HCT116 (cell line): ENCODE data around the gene OXTR. TPM values are rescaled to one million over a fixed set of nuclear protein-coding genes. Genes with fewer than 3 reads are reported as not detected.

Source experiments
- ATAC-seq: fragments of 200-7000 bp; cut with Tn5 transposase; 2 replicates; pipeline ENCODE4 v1.9.1; 2020; ENCODE audit warnings: mild to moderate bottlenecking, moderate library complexity
- BruUV-seq: library from RNA; stranded (reverse); fragments of 400-500 nt; replicated peaks from 2 replicates; lab custom pipeline; 2021; lab: Mats Ljungman, UMichigan
- CTCF ChIA-PET: fragments of 300-600 bp; sonication (Branson Sonifier 250); formaldehyde crosslinking; loops from one replicate; lab custom pipeline; 2021; ENCODE audit warnings: antibody characterized with exemption; lab: Charles Lee
- POLR2A ChIA-PET: fragments of 300-600, 350-600 bp; sonication (Branson Sonifier 250); formaldehyde crosslinking; loops from one replicate; lab custom pipeline; 2021; ENCODE audit warnings: antibody characterized with exemption; lab: Charles Lee
- RAD21 ChIA-PET, 2 experiments: fragments of 300-600 bp; sonication (Branson Sonifier 250); formaldehyde crosslinking; loops; one replicate each; lab custom pipeline; 2023; ENCODE audit warnings: low total read pairs in 2 of 2; ENCODE audit not compliant: uncharacterized antibody in 2 of 2, unreplicated experiment in 2 of 2, low non-redundant PET in 1 of 2; lab: Charles Lee
- DNase-seq: peaks from one replicate; pipeline ENCODE4 v3.0.0-alpha.2; 2010; ENCODE audit warnings: low read depth, low spot score
- H2AFZ ChIP-seq: fragments of 200-600 bp; shearing (Covaris generic), sonication (generic); 2 replicates; pipeline ENCODE4 v1.6.1; 2017; ENCODE audit warnings: low read depth, mixed run types, mixed read lengths, antibody characterized with exemption, low read length; ENCODE audit not compliant: poor library complexity, severe bottlenecking
- H3K27ac ChIP-seq: 2 replicates; pipeline ENCODE4 v1.5.1; 2012; ENCODE audit warnings: low read depth, low read length
- H3K27me3 ChIP-seq: fragments of 200-600 bp; sonication (generic); 2 replicates; pipeline ENCODE4 v1.6.1; 2016; ENCODE audit warnings: mixed run types, low read length, mixed read lengths; ENCODE audit not compliant: insufficient read depth
- H3K36me3 ChIP-seq, 2 experiments: fragments of 200-500 bp in 1 of 2; fragments of 200-600 bp in 1 of 2; sonication (Bioruptor generic) in 1 of 2; sonication (generic) in 1 of 2; 2 replicates each; pipeline versions ENCODE4 v1.5.1 to v1.6.1; 2014 to 2016; ENCODE audit warnings: low read length in 2 of 2, inconsistent platforms in 1 of 2, mixed read lengths in 1 of 2, mixed run types in 1 of 2; ENCODE audit not compliant: insufficient read depth in 2 of 2, control insufficient read depth in 1 of 2
- H3K4me1 ChIP-seq, 2 experiments: fragments of 200-600 bp in 1 of 2; sonication (generic) in 1 of 2; 2 replicates each; pipeline versions ENCODE4 v1.5.1 to v1.6.1; 2012 to 2017; ENCODE audit warnings: low read length in 2 of 2, inconsistent platforms in 1 of 2, mild to moderate bottlenecking in 1 of 2, mixed read lengths in 1 of 2, mixed run types in 1 of 2, moderate library complexity in 1 of 2; ENCODE audit not compliant: insufficient read depth in 2 of 2, control insufficient read depth in 1 of 2
- H3K4me2 ChIP-seq: fragments of 200-600 bp; sonication (generic); 2 replicates; pipeline ENCODE4 v1.6.1; 2017; ENCODE audit warnings: mixed run types, low read length, mixed read lengths
- H3K4me3 ChIP-seq, 2 experiments: fragments of 200-600 bp in 1 of 2; sonication (generic) in 1 of 2; replicated peaks in 1 of 2; 2 replicates each; pipeline ENCODE4 v1.5.1; 2011 to 2016; ENCODE audit warnings: low read length in 2 of 2, control low read depth in 1 of 2, low read depth in 1 of 2, mild to moderate bottlenecking in 1 of 2, mixed read lengths in 1 of 2, mixed run types in 1 of 2
- H3K79me2 ChIP-seq: fragments of 200-600 bp; sonication (generic); 2 replicates; pipeline ENCODE4 v1.6.1; 2017; ENCODE audit warnings: mild to moderate bottlenecking, mixed run types, low read length, moderate library complexity, mixed read lengths; ENCODE audit not compliant: insufficient read depth
- H3K9ac ChIP-seq: fragments of 200-600 bp; sonication (generic); 2 replicates; pipeline ENCODE4 v1.6.1; 2016; ENCODE audit warnings: low read length, mixed read lengths
- H3K9me2 ChIP-seq: fragments of 200-600 bp; sonication (generic), shearing (Covaris generic); 2 replicates; pipeline ENCODE4 v1.6.1; 2017; ENCODE audit warnings: mixed run types, mild to moderate bottlenecking, moderate library complexity; ENCODE audit not compliant: insufficient read depth
- H3K9me3 ChIP-seq, 2 experiments: fragments of 200-500 bp in 1 of 2; fragments of 200-600 bp in 1 of 2; sonication (Bioruptor generic) in 1 of 2; sonication (generic) in 1 of 2; 2 replicates each; pipeline ENCODE4 v1.6.1; 2014 to 2017; ENCODE audit warnings: low read length in 2 of 2, mixed read lengths in 2 of 2, inconsistent platforms in 1 of 2, low read depth in 1 of 2, mild to moderate bottlenecking in 1 of 2, mixed run types in 1 of 2, moderate library complexity in 1 of 2; ENCODE audit not compliant: control insufficient read depth in 1 of 2, insufficient read depth in 1 of 2
- H4K20me1 ChIP-seq: fragments of 200-600 bp; sonication (generic), shearing (Covaris generic); 2 replicates; pipeline ENCODE4 v1.6.1; 2017; ENCODE audit warnings: mixed run types, mild to moderate bottlenecking, moderate library complexity; ENCODE audit not compliant: insufficient read depth
- CBX3 ChIP-seq: IDR thresholded peaks from 2 replicates; pipeline ENCODE4 v1.6.1; 2012; ENCODE audit warnings: low read depth
- CEBPB ChIP-seq: IDR thresholded peaks from 2 replicates; pipeline ENCODE4 v1.6.1; 2012; ENCODE audit warnings: low read depth
- ELF1 ChIP-seq: IDR thresholded peaks from 2 replicates; pipeline ENCODE4 v1.6.1; 2012; ENCODE audit warnings: low read depth, borderline replicate concordance
- EZH2 ChIP-seq: fragments of 200-600 bp; sonication (generic); IDR thresholded peaks from 2 replicates; pipeline ENCODE4 v1.6.1; 2017; ENCODE audit warnings: antibody characterized with exemption, mixed run types
- EZH2phosphoT487 ChIP-seq: fragments of 200-600 bp; IDR thresholded peaks from 2 replicates; pipeline ENCODE4 v1.6.1; 2018; ENCODE audit warnings: antibody characterized with exemption, borderline replicate concordance
- JUND ChIP-seq: IDR thresholded peaks from 2 replicates; pipeline ENCODE4 v1.6.1; 2012
- POLR2A ChIP-seq: IDR thresholded peaks from 2 replicates; pipeline ENCODE4 v1.7.0; 2011; ENCODE audit warnings: borderline replicate concordance; ENCODE audit not compliant: insufficient read depth, insufficient read length; ENCODE audit errors: extremely low read depth
- POLR2AphosphoS5 ChIP-seq: IDR thresholded peaks from 2 replicates; pipeline ENCODE4 v1.6.1; 2011; ENCODE audit warnings: mild to moderate bottlenecking, low read depth, low read length, moderate library complexity
- RAD21 ChIP-seq: IDR thresholded peaks from 2 replicates; pipeline ENCODE4 v1.6.1; 2012; ENCODE audit warnings: low read depth, mild to moderate bottlenecking
- SIN3A ChIP-seq: IDR thresholded peaks from 2 replicates; pipeline ENCODE4 v1.6.1; 2012; ENCODE audit warnings: low read depth
- SP1 ChIP-seq: IDR thresholded peaks from 2 replicates; pipeline ENCODE4 v1.6.1; 2012; ENCODE audit warnings: low read depth
- YY1 ChIP-seq: IDR thresholded peaks from 2 replicates; pipeline ENCODE4 v1.6.1; 2011; ENCODE audit warnings: low read length, low read depth, moderate library complexity, mild to moderate bottlenecking; ENCODE audit not compliant: insufficient replicate concordance; ENCODE audit errors: extremely low read depth
- ZFX ChIP-seq: fragments of 450-650 bp; IDR thresholded peaks from 2 replicates; pipeline ENCODE4 v1.6.1; 2017
- ZNF274 ChIP-seq: fragments of 200-500 bp; sonication (Bioruptor generic); IDR thresholded peaks from 2 replicates; pipeline ENCODE4 v1.6.1; 2014; ENCODE audit warnings: mild to moderate bottlenecking, low read depth, low read length, inconsistent platforms
- intact Hi-C: fragments of 100-400 bp; cut with micrococcal nuclease; formaldehyde crosslinking; loops from 2 replicates; pipeline ENCODE4 v1.10.0; 2022
- total RNA-seq: library from RNA; stranded (reverse); gene quantifications from one replicate; pipeline ENCODE4 v1.2.1, GENCODE V29; 2021; ENCODE audit not compliant: unreplicated experiment
- TF ChIP-seq, protein P1 (sequence below): IDR thresholded peaks from 2 replicates; pipeline ENCODE4 v1.6.1; 2012
- TF ChIP-seq, protein P2 (sequence below): IDR thresholded peaks from 2 replicates; pipeline ENCODE4 v1.6.1; 2011; ENCODE audit warnings: mild to moderate bottlenecking, low read length, moderate library complexity; ENCODE audit not compliant: insufficient replicate concordance; ENCODE audit errors: extremely low read depth
- TF ChIP-seq, protein P3 (sequence below): IDR thresholded peaks from 2 replicates; pipeline ENCODE4 v1.6.1; 2012
- TF ChIP-seq, protein P4 (sequence below): IDR thresholded peaks from 2 replicates; pipeline ENCODE4 v1.6.1; 2012; ENCODE audit warnings: low read depth
- TF ChIP-seq, protein P5 (sequence below), 3 experiments: fragments of 200-600 bp in 1 of 3; sonication (generic) in 1 of 3; IDR thresholded peaks in 2 of 3; conservative IDR thresholded peaks in 1 of 3; 2 replicates each; pipeline ENCODE4 v1.5.1; 2012 to 2017; ENCODE audit warnings: low read depth in 2 of 3, low read length in 2 of 3, antibody characterized with exemption in 1 of 3, borderline replicate concordance in 1 of 3, control low read depth in 1 of 3, mild to moderate bottlenecking in 1 of 3, mixed read lengths in 1 of 3, mixed run types in 1 of 3, moderate library complexity in 1 of 3; ENCODE audit not compliant: insufficient read depth in 1 of 3

Gene OXTR
- total RNA-seq, 1 experiment from 2014 or later, result 1.3 TPM

DNA sequence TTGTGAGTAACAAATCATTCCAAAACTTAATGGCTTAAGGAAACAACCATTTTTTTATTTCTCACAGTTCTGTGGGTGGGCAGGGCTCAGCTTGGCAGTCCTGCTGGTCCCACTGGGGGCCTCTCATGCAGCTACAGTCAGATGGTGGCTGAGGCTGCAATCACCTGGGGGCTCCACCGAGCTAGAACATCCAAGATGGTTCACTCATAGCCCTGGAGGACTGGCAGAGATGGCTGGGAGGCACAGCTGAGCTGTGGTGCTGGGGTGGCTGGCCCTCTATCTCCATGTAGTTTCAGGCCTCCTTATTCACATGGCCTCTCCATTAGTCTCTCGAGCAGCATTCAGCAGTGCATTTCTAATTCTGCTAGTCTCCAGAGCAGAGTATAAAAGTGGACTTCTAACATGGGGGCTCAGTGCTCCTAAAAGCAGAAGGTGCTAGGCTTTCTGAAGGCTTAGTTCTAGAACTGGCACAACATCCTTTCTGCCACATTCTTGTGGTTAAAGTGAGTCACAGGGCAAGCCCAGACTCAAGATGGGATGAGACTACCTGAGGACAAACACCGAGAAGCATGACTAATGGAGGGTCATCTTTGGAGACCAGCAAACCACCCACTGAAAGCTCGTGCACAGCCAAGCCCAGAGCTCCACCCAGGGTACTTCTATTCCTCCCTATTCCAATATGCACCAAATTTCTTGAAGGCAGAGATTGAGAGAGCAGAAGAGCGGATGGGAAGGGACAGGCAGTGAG lies 29.5 kb downstream of the OXTR start:
- Histone ChIP-seq H3K9me3 (no peaks in the 10 kb centered on the region), H3K4me2 (peak overlapping the region; percentile 80), H3K27me3 (no peaks in the 10 kb centered on the region), H3K9ac (peak overlapping the region; percentile 19; the same call in 1 of the 2 replicates), H3K4me1 (peaks cover 41 to 75% of the 10 kb centered on the region in 2 experiments), H2AFZ (no peak overlapping the region), H3K27ac (peak overlapping the region; percentile 65), H3K9me2 (no peaks in the 10 kb centered on the region), H4K20me1 (no peaks in the 10 kb centered on the region), H3K79me2 (no peaks in the 10 kb centered on the region), H3K4me3 (peak overlapping the region in 1 of 2 experiments; percentile 52; a peak in 2 of 4 replicates), H3K36me3 (no peaks in the 10 kb centered on the region)
- BruUV-seq, result no TSS peak
- RAD21 ChIA-PET, result no interaction called here
- peak; percentile 82 for ATAC-seq
- peak; percentile 85 for DNase-seq
- POLR2A ChIA-PET, result interaction anchor here (1.3 kb wide), 1 partner anchor 9 kb away, joined by 3 read pairs; no protein-coding TSS in a partner anchor
- CTCF ChIA-PET, result interaction anchor here (0.9 to 3.0 kb wide), 4 partner anchors 15 to 104 kb away, joined by 3 to 10 read pairs (median 3); partner anchors contain the start of gene OXTR
- intact Hi-C loops, result no loop called here
- TF ChIP-seq, protein P1, sequence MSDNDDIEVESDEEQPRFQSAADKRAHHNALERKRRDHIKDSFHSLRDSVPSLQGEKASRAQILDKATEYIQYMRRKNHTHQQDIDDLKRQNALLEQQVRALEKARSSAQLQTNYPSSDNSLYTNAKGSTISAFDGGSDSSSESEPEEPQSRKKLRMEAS, result peak; percentile 69
- TF ChIP-seq, protein P2, sequence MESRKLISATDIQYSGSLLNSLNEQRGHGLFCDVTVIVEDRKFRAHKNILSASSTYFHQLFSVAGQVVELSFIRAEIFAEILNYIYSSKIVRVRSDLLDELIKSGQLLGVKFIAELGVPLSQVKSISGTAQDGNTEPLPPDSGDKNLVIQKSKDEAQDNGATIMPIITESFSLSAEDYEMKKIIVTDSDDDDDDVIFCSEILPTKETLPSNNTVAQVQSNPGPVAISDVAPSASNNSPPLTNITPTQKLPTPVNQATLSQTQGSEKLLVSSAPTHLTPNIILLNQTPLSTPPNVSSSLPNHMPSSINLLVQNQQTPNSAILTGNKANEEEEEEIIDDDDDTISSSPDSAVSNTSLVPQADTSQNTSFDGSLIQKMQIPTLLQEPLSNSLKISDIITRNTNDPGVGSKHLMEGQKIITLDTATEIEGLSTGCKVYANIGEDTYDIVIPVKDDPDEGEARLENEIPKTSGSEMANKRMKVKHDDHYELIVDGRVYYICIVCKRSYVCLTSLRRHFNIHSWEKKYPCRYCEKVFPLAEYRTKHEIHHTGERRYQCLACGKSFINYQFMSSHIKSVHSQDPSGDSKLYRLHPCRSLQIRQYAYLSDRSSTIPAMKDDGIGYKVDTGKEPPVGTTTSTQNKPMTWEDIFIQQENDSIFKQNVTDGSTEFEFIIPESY, result no peak
- TF ChIP-seq ELF1 (no peak), YY1 (peak; percentile 60), EZH2 (no peak), EZH2phosphoT487 (no peak), SIN3A (peak; percentile 67; the same call in 1 of the 2 replicates), CEBPB (peak; percentile 36), ZNF274 (no peak), JUND (peak; percentile 96), POLR2AphosphoS5 (peak; percentile 40; the same call in 1 of the 2 replicates), RAD21 (no peak), POLR2A (no peak), SP1 (peak; percentile 94), CBX3 (peak; percentile 98), ZFX (no peak)
- TF ChIP-seq, protein P3, sequence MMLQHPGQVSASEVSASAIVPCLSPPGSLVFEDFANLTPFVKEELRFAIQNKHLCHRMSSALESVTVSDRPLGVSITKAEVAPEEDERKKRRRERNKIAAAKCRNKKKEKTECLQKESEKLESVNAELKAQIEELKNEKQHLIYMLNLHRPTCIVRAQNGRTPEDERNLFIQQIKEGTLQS, result no peak
- TF ChIP-seq, protein P4, sequence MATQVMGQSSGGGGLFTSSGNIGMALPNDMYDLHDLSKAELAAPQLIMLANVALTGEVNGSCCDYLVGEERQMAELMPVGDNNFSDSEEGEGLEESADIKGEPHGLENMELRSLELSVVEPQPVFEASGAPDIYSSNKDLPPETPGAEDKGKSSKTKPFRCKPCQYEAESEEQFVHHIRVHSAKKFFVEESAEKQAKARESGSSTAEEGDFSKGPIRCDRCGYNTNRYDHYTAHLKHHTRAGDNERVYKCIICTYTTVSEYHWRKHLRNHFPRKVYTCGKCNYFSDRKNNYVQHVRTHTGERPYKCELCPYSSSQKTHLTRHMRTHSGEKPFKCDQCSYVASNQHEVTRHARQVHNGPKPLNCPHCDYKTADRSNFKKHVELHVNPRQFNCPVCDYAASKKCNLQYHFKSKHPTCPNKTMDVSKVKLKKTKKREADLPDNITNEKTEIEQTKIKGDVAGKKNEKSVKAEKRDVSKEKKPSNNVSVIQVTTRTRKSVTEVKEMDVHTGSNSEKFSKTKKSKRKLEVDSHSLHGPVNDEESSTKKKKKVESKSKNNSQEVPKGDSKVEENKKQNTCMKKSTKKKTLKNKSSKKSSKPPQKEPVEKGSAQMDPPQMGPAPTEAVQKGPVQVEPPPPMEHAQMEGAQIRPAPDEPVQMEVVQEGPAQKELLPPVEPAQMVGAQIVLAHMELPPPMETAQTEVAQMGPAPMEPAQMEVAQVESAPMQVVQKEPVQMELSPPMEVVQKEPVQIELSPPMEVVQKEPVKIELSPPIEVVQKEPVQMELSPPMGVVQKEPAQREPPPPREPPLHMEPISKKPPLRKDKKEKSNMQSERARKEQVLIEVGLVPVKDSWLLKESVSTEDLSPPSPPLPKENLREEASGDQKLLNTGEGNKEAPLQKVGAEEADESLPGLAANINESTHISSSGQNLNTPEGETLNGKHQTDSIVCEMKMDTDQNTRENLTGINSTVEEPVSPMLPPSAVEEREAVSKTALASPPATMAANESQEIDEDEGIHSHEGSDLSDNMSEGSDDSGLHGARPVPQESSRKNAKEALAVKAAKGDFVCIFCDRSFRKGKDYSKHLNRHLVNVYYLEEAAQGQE, result no peak
- TF ChIP-seq, protein P5, sequence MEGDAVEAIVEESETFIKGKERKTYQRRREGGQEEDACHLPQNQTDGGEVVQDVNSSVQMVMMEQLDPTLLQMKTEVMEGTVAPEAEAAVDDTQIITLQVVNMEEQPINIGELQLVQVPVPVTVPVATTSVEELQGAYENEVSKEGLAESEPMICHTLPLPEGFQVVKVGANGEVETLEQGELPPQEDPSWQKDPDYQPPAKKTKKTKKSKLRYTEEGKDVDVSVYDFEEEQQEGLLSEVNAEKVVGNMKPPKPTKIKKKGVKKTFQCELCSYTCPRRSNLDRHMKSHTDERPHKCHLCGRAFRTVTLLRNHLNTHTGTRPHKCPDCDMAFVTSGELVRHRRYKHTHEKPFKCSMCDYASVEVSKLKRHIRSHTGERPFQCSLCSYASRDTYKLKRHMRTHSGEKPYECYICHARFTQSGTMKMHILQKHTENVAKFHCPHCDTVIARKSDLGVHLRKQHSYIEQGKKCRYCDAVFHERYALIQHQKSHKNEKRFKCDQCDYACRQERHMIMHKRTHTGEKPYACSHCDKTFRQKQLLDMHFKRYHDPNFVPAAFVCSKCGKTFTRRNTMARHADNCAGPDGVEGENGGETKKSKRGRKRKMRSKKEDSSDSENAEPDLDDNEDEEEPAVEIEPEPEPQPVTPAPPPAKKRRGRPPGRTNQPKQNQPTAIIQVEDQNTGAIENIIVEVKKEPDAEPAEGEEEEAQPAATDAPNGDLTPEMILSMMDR (IDR thresholded peaks at IDR 0.05 in 2 of 3, conservative IDR thresholded peaks at IDR 0.05 in 1 of 3; ENCODE audit: borderline replicate concordance in 1 of 3, insufficient read depth in 1 of 3, low read depth in 2 of 3, low read length in 2 of 3), result no peak
